IMR-90 (cell line): Measurements from ENCODE around the gene SYP. TPM values are rescaled to one million over a fixed set of nuclear protein-coding genes. Genes with fewer than 3 reads are reported as not detected.

Experiments
- ATAC-seq: fragments of 200-7000 bp; cut with Tn5 transposase; 2 replicates; pipeline ENCODE4 v1.9.1; 2020; ENCODE audit warnings: low read depth, mild to moderate bottlenecking, moderate library complexity
- BruUV-seq: library from RNA; stranded (reverse); fragments of 400-500 nt; replicated peaks from 2 replicates; lab custom pipeline; 2021; lab: Mats Ljungman, UMichigan
- CTCF ChIA-PET: fragments of 300-600 bp; formaldehyde crosslinking; extraction: SDS; loops from one replicate; lab custom pipeline; 2021; ENCODE audit warnings: antibody characterized with exemption; lab: Yijun Ruan, JAX
- POLR2A ChIA-PET: fragments of 300-600 bp; sonication (Branson Sonifier 250); formaldehyde crosslinking; loops from one replicate; lab custom pipeline; 2022; ENCODE audit warnings: antibody characterized with exemption; ENCODE audit not compliant: unreplicated experiment; lab: Charles Lee
- DNase-seq: peaks from one replicate; pipeline ENCODE4 v3.0.0; 2013
- H2AFZ ChIP-seq: replicated peaks from 2 replicates; pipeline ENCODE3; 2013; ENCODE audit warnings: low read length, mild to moderate bottlenecking; ENCODE audit not compliant: poor library complexity
- H2AK5ac ChIP-seq: 2 replicates; pipeline ENCODE4 v1.6.1; 2013; ENCODE audit warnings: low read depth, low read length, inconsistent platforms
- H2AK9ac ChIP-seq: replicated peaks from 2 replicates; pipeline ENCODE3; 2013; ENCODE audit warnings: mild to moderate bottlenecking, low read depth, low read length, moderate library complexity; ENCODE audit not compliant: poor library complexity
- H2BK120ac ChIP-seq: 2 replicates; pipeline ENCODE4 v1.6.1; 2013; ENCODE audit warnings: low read depth, low read length, inconsistent platforms
- H2BK15ac ChIP-seq: 3 replicates; pipeline ENCODE4 v1.6.1; 2013; ENCODE audit warnings: low read depth, low read length, inconsistent platforms
- H2BK20ac ChIP-seq: 2 replicates; pipeline ENCODE4 v1.6.1; 2013; ENCODE audit warnings: low read depth, mild to moderate bottlenecking, inconsistent platforms, low read length, moderate library complexity
- H2BK5ac ChIP-seq: 2 replicates; pipeline ENCODE4 v1.6.1; 2013; ENCODE audit warnings: mild to moderate bottlenecking, low read depth, low read length, inconsistent platforms; ENCODE audit not compliant: poor library complexity, severe bottlenecking
- H3K14ac ChIP-seq: replicated peaks from 2 replicates; pipeline ENCODE4 v1.6.1; 2013; ENCODE audit warnings: low read depth, low read length, inconsistent platforms
- H3K18ac ChIP-seq: 2 replicates; pipeline ENCODE4 v1.6.1; 2013; ENCODE audit warnings: low read depth, low read length, control low read depth
- H3K23ac ChIP-seq: 2 replicates; pipeline ENCODE4 v1.6.1; 2013; ENCODE audit warnings: low read depth, low read length, inconsistent platforms
- H3K27ac ChIP-seq: 2 replicates; pipeline ENCODE4 v1.5.1; 2013; ENCODE audit warnings: mild to moderate bottlenecking, control low read depth, low read length; ENCODE audit not compliant: insufficient read depth
- H3K27me3 ChIP-seq: 2 replicates; pipeline ENCODE4 v1.6.1; 2013; ENCODE audit warnings: low read length; ENCODE audit not compliant: control insufficient read depth, insufficient read depth
- H3K36me3 ChIP-seq: 2 replicates; pipeline ENCODE4 v1.6.1; 2013; ENCODE audit warnings: low read length, mixed read lengths; ENCODE audit not compliant: control insufficient read depth, insufficient read depth
- H3K4ac ChIP-seq: 2 replicates; pipeline ENCODE4 v1.6.1; 2013; ENCODE audit warnings: low read depth, low read length, inconsistent platforms
- H3K4me1 ChIP-seq: 2 replicates; pipeline ENCODE4 v1.6.1; 2013; ENCODE audit warnings: low read length, mixed read lengths; ENCODE audit not compliant: control insufficient read depth, insufficient read depth
- H3K4me2 ChIP-seq: 2 replicates; pipeline ENCODE4 v1.6.1; 2013; ENCODE audit warnings: low read depth, mild to moderate bottlenecking, control low read depth, low read length, moderate library complexity
- H3K4me3 ChIP-seq: 2 replicates; pipeline ENCODE4 v1.5.1; 2013; ENCODE audit warnings: low read depth, mild to moderate bottlenecking, control low read depth, low read length, moderate library complexity; ENCODE audit not compliant: insufficient read depth
- H3K56ac ChIP-seq: 2 replicates; pipeline ENCODE4 v1.6.1; 2013; ENCODE audit warnings: low read length, inconsistent platforms; ENCODE audit not compliant: insufficient read depth; ENCODE audit errors: extremely low read depth
- H3K79me1 ChIP-seq, 2 experiments: 2 replicates each; pipeline ENCODE4 v1.6.1; 2013; ENCODE audit warnings: low read length in 2 of 2, inconsistent platforms in 1 of 2, low read depth in 1 of 2
- H3K9ac ChIP-seq: 2 replicates; pipeline ENCODE4 v1.6.1; 2013; ENCODE audit warnings: low read depth, low read length, control low read depth
- H3K9me1 ChIP-seq: 2 replicates; pipeline ENCODE4 v1.6.1; 2013; ENCODE audit warnings: low read length, inconsistent platforms; ENCODE audit not compliant: insufficient read depth
- H3K9me3 ChIP-seq: 2 replicates; pipeline ENCODE4 v1.6.1; 2013; ENCODE audit warnings: low read length; ENCODE audit not compliant: control insufficient read depth, insufficient read depth
- H4K20me1 ChIP-seq: 2 replicates; pipeline ENCODE4 v1.6.1; 2013; ENCODE audit warnings: low read length, inconsistent platforms; ENCODE audit not compliant: insufficient read depth
- H4K5ac ChIP-seq: 2 replicates; pipeline ENCODE4 v1.6.1; 2013; ENCODE audit warnings: mild to moderate bottlenecking, low read depth, low read length, control low read depth
- H4K8ac ChIP-seq, 2 experiments: 2 replicates each; pipeline ENCODE4 v1.6.1; 2013; ENCODE audit warnings: low read depth in 2 of 2, low read length in 2 of 2, control low read depth in 1 of 2, inconsistent platforms in 1 of 2
- H4K91ac ChIP-seq: 2 replicates; pipeline ENCODE4 v1.6.1; 2013; ENCODE audit warnings: low read depth, low read length, inconsistent platforms; ENCODE audit not compliant: insufficient read depth
- CEBPB ChIP-seq: IDR thresholded peaks from 2 replicates; pipeline ENCODE4 v1.6.1; 2012; ENCODE audit warnings: low read depth, low read length, improper control_type of control experiment
- CTCF ChIP-seq: conservative IDR thresholded peaks from 2 replicates; pipeline ENCODE4 v1.5.1; 2012; ENCODE audit warnings: mild to moderate bottlenecking, low read depth, low read length, improper control_type of control experiment
- MAZ ChIP-seq: IDR thresholded peaks from 2 replicates; pipeline ENCODE4 v1.6.1; 2012; ENCODE audit warnings: low read depth, mild to moderate bottlenecking, low read length, improper control_type of control experiment, moderate library complexity, borderline replicate concordance
- MXI1 ChIP-seq: IDR thresholded peaks from 2 replicates; pipeline ENCODE4 v1.6.1; 2012; ENCODE audit warnings: low read depth, mild to moderate bottlenecking, low read length, moderate library complexity, borderline replicate concordance
- NFE2L2 ChIP-seq: fragments of 150-350 bp; IDR thresholded peaks from 2 replicates; pipeline ENCODE4 v1.6.1; 2016; ENCODE audit warnings: low read depth, mild to moderate bottlenecking, low read length
- POLR2A ChIP-seq: IDR thresholded peaks from 2 replicates; pipeline ENCODE4 v1.6.1; 2012; ENCODE audit warnings: mild to moderate bottlenecking, low read depth, low read length
- RCOR1 ChIP-seq: IDR thresholded peaks from 2 replicates; pipeline ENCODE4 v1.6.1; 2012; ENCODE audit warnings: mild to moderate bottlenecking, low read length, improper control_type of control experiment; ENCODE audit not compliant: insufficient replicate concordance
- WGBS, 2 experiments: methylation state at CpG; one replicate each; pipeline versions ENCODE4 v1.1.5 to v1.1.7; 2013; ENCODE audit warnings: missing lambda C conversion rate in 2 of 2; ENCODE audit not compliant: insufficient read length in 1 of 2; ENCODE audit errors: extremely low coverage in 2 of 2; 5-methylcytosine and 5-hydroxymethylcytosine counted together
- dilution Hi-C: fragments of 300-500 bp; cut with HindIII; formaldehyde crosslinking; loops from one replicate; pipeline ENCODE4 v1.14.3; 2018; ENCODE audit warnings: low sequenced_read_pairs; ENCODE audit not compliant: unreplicated experiment
- in situ Hi-C: fragments of 300-500 bp; cut with MboI; formaldehyde crosslinking; loops from 3 replicates; pipeline ENCODE4 v1.14.3; 2019; ENCODE audit warnings: low sequenced_read_pairs, inconsistent platforms, mixed read lengths
- intact Hi-C: fragments of 100-400 bp; cut with micrococcal nuclease; formaldehyde crosslinking; loops from 2 replicates; pipeline ENCODE4 v1.10.0; 2022
- polyA plus RNA-seq, 3 experiments: library from polyadenylated mRNA; depleted of rRNA; stranded (reverse); fragments of >200 nt; gene quantifications; 2 replicates each; pipeline ENCODE4 v1.2.3, GENCODE V29; 2012; ENCODE audit warnings: low replicate concordance in 1 of 3
- total RNA-seq: library from RNA; depleted of rRNA; stranded (reverse); fragments of >200 nt; gene quantifications from 2 replicates; pipeline ENCODE4 v1.2.3, GENCODE V29; 2012

SYP gene
- total and polyA plus RNA-seq, 2 of the 4 experiments (the other 2 are of a cell fraction) = under 0.01 to 0.05 TPM

GRCh38 chrX:49193542-49193964 lies 6.4 kb downstream of the SYP start:
- Histone ChIP-seq H4K20me1 (no peaks in the 10 kb centered on the region), H3K36me3 (no peaks in the 10 kb centered on the region), H3K79me1 (no peaks in the 10 kb centered on the region; a peak in 1 of 4 replicates), H3K9me1 (no peaks in the 10 kb centered on the region), H2BK5ac (no peak overlapping the region), H3K18ac (no peak overlapping the region), H3K4ac (no peak overlapping the region), H4K91ac (no peak overlapping the region), H2BK20ac (no peak overlapping the region), H3K27me3 (peaks cover 2% of the 10 kb centered on the region; the same call in 1 of the 2 replicates), H2BK120ac (no peak overlapping the region), H3K56ac (no peak overlapping the region), H3K9me3 (no peaks in the 10 kb centered on the region), H3K14ac (no peak overlapping the region), H3K4me1 (no peaks in the 10 kb centered on the region), H3K9ac (no peak overlapping the region), H2AK5ac (no peak overlapping the region), H3K4me2 (no peak overlapping the region), H2BK15ac (no peak overlapping the region), H2AK9ac (no peak overlapping the region), H4K5ac (no peak overlapping the region), H2AFZ (no peak overlapping the region), H3K23ac (no peak overlapping the region), H3K27ac (no peak overlapping the region), H3K4me3 (no peak overlapping the region), H4K8ac (no peak overlapping the region)
- ATAC-seq = no peak
- in situ Hi-C loops (no loop called here), dilution Hi-C loops (no loop called here), intact Hi-C loops (loop anchor here (2.0 to 5.0 kb wide), 2 partner anchors 75 to 559 kb away; partner anchors contain the start of gene PPP1R3F)
- TF ChIP-seq CEBPB (no peak), NFE2L2 (no peak), RCOR1 (no peak), CTCF (no peak), POLR2A (no peak), MXI1 (no peak), MAZ (no peak)
- ChIA-PET CTCF (no interaction called here), POLR2A (no interaction called here)
- no peak for DNase-seq
- WGBS, 2 experiments = 83% methylated on average over 1 of the region's 2 CpGs; no CpG with 5 or more reads in 1 of the 2 experiments
- BruUV-seq = no TSS peak
